Colonic mucosa (tissue), 4 donors: Measurements from ENCODE around the gene NDUFS8. TPM values are rescaled to one million over a fixed set of nuclear protein-coding genes. Genes with fewer than 3 reads are reported as not detected.

ENCODE experiments used
- DNase-seq: peaks from one replicate; pipeline ENCODE4 v3.0.0-alpha.2; 2020
- H3K27ac ChIP-seq: fragments of 200-600 bp; one replicate; pipeline ENCODE4 v1.8.0; 2021
- H3K27me3 ChIP-seq: fragments of 200-600 bp; one replicate; pipeline ENCODE4 v1.8.0; 2021
- H3K36me3 ChIP-seq: fragments of 200-600 bp; one replicate; pipeline ENCODE4 v1.8.0; 2021
- H3K4me1 ChIP-seq: fragments of 200-600 bp; one replicate; pipeline ENCODE4 v1.8.0; 2021; ENCODE audit warnings: mild to moderate bottlenecking
- H3K4me3 ChIP-seq: fragments of 200-600 bp; one replicate; pipeline ENCODE4 v1.8.0; 2021
- H3K9ac ChIP-seq, 2 donors: one replicate each; pipeline ENCODE4 v1.7.0; 2013; ENCODE audit warnings: control low read depth in 2 of 2, low read depth in 2 of 2, low read length in 2 of 2
- H3K9me3 ChIP-seq: fragments of 200-600 bp; one replicate; pipeline ENCODE4 v1.8.0; 2021
- CTCF ChIP-seq: fragments of 200-600 bp; IDR thresholded peaks from one replicate; pipeline ENCODE4 v1.8.0; 2022; ENCODE audit warnings: antibody characterized with exemption, mild to moderate bottlenecking
- intact Hi-C: fragments of 100-400 bp; cut with DNase I; formaldehyde crosslinking; loops from one replicate; pipeline ENCODE4 v1.14.1; 2022
- total RNA-seq, 2 donors: library from RNA; stranded (reverse); fragmentation: NEBNext Ultra II Directional in 1 of 2; extraction: Animal tissue kit (Norgen Biotek cat#: 25700) in 1 of 2; gene quantifications; one replicate each; pipeline ENCODE4 v1.2.1, GENCODE V29; 2021
- donor health status: healthy.
- donor health status: DM: no; HTN: no; CAD: no.
- donor health status: DM: no; HTN: no; CAD: no.

The NDUFS8 gene
- total RNA-seq, 2 donors from 2014 or later = 149 to 247 TPM

GRCh38 chr11:68015467-68015866, 15.0 kb upstream of the NDUFS8 start:
- Histone ChIP-seq H3K4me1 (peaks cover 7% of the 10 kb centered on the region), H3K9me3 (no peaks in the 10 kb centered on the region), H3K27me3 (no peaks in the 10 kb centered on the region), H3K36me3 (no peaks in the 10 kb centered on the region), H3K9ac (no peak overlapping the region), H3K27ac (no peak overlapping the region), H3K4me3 (no peak overlapping the region)
- intact Hi-C loops = no loop called here
- no peak for DNase-seq
- TF ChIP-seq CTCF = no peak

GRCh38 chr11:68016161-68016903, 14.1 kb upstream of the NDUFS8 start:
- Histone ChIP-seq H3K9me3 (no peaks in the 10 kb centered on the region), H3K4me3 (no peak overlapping the region), H3K27me3 (no peaks in the 10 kb centered on the region), H3K4me1 (peaks cover 7% of the 10 kb centered on the region), H3K9ac (peak overlapping the region in 1 of 2 donors; percentile 10), H3K27ac (no peak overlapping the region), H3K36me3 (no peaks in the 10 kb centered on the region)
- intact Hi-C loops = no loop called here
- no peak for DNase-seq
- TF ChIP-seq CTCF = no peak

- no peak for DNase-seq
- H3K4me1 ChIP-seq = peaks cover 7% of the 10 kb centered on the region
- H3K27ac ChIP-seq = no peak overlapping the region
- no peaks in the 10 kb centered on the region for H3K27me3 ChIP-seq
- intact Hi-C loops = no loop called here
- peak overlapping the region in 1 of 2 donors; percentile 10 for H3K9ac ChIP-seq
- no peak overlapping the region for H3K4me3 ChIP-seq
- no peak for TF ChIP-seq CTCF
- no peaks in the 10 kb centered on the region for H3K36me3 ChIP-seq
- H3K9me3 ChIP-seq = no peaks in the 10 kb centered on the region
Observed at GRCh38 chr11:68016904-68017817, 13.3 kb upstream of the NDUFS8 start.

GRCh38 chr11:68017980-68018729, 12.3 kb upstream of the NDUFS8 start:
- H3K36me3 ChIP-seq = no peaks in the 10 kb centered on the region
- H3K9ac ChIP-seq = no peak overlapping the region
- DNase-seq = no peak
- H3K27me3 ChIP-seq = no peaks in the 10 kb centered on the region
- peaks cover 7% of the 10 kb centered on the region for H3K4me1 ChIP-seq
- H3K4me3 ChIP-seq = no peak overlapping the region
- TF ChIP-seq CTCF = no peak
- intact Hi-C loops = no loop called here
- no peaks in the 10 kb centered on the region for H3K9me3 ChIP-seq
- no peak overlapping the region for H3K27ac ChIP-seq

GRCh38 chr11:68018730-68019190, 11.7 kb upstream of the NDUFS8 start:
- Histone ChIP-seq H3K9ac (no peak overlapping the region), H3K9me3 (no peaks in the 10 kb centered on the region), H3K36me3 (no peaks in the 10 kb centered on the region), H3K4me1 (peaks cover 7% of the 10 kb centered on the region), H3K27me3 (no peaks in the 10 kb centered on the region), H3K27ac (no peak overlapping the region), H3K4me3 (no peak overlapping the region)
- intact Hi-C loops = no loop called here
- no peak for DNase-seq
- TF ChIP-seq CTCF = no peak
